Liver (tissue), 2 donors: ENCODE measurements around the gene VENTX.

Source experiments
- CTCF ChIP-seq: fragments of 150-350 bp; IDR thresholded peaks from 2 replicates; pipeline ENCODE4 v1.5.1; 2017; ENCODE audit warnings: improper control_type of control experiment, low read depth, low read length; ENCODE audit not compliant: missing input control
- FOXA1 ChIP-seq: IDR thresholded peaks from 2 replicates; pipeline ENCODE4 v1.6.1; 2016; ENCODE audit warnings: antibody characterized with exemption
- donor health status: healthy.

- TF ChIP-seq CTCF (no peak), FOXA1 (no peak)
These were observed 23.8 kb upstream of the VENTX start for GRCh38 chr10:133213641-133214467.
